Osteoblast (primary cell): Measurements from ENCODE around the gene CEACAM21. TPM values are rescaled to one million over a fixed set of nuclear protein-coding genes. Genes with fewer than 3 reads are reported as not detected.
A peak's percentile ranks its signal among the peaks of the same experiment; 100 is the strongest.

Experiments
- DNase-seq: peaks from one replicate; pipeline ENCODE4 v3.0.0; 2011; ENCODE audit warnings: low spot score, mixed read lengths; ENCODE audit not compliant: insufficient read length; ENCODE audit errors: missing footprints
- H2AFZ ChIP-seq: 2 replicates; pipeline ENCODE4 v1.6.0; 2011; ENCODE audit warnings: mild to moderate bottlenecking, low read length
- H3K27ac ChIP-seq: 2 replicates; pipeline ENCODE4 v1.5.1; 2011; ENCODE audit warnings: mild to moderate bottlenecking, low read depth, low read length, moderate library complexity
- H3K27me3 ChIP-seq: 2 replicates; pipeline ENCODE4 v1.6.0; 2012; ENCODE audit warnings: mild to moderate bottlenecking, control low read depth, inconsistent platforms, low read length, moderate library complexity; ENCODE audit not compliant: insufficient read depth
- H3K36me3 ChIP-seq: 2 replicates; pipeline ENCODE4 v1.5.1; 2011; ENCODE audit warnings: mild to moderate bottlenecking, low read length, control low read depth, moderate library complexity; ENCODE audit not compliant: insufficient read depth
- H3K4me1 ChIP-seq: 2 replicates; pipeline ENCODE4 v1.5.1; 2011; ENCODE audit warnings: mild to moderate bottlenecking, low read length, control low read depth, moderate library complexity; ENCODE audit not compliant: insufficient read depth
- H3K4me2 ChIP-seq: 2 replicates; pipeline ENCODE4 v1.6.0; 2011; ENCODE audit warnings: mild to moderate bottlenecking, low read length; ENCODE audit not compliant: insufficient read depth
- H3K4me3 ChIP-seq: fragments of 200-600 bp; sonication (generic); 3 replicates; pipeline ENCODE4 v1.5.1; 2012; ENCODE audit warnings: mild to moderate bottlenecking, low read length, inconsistent platforms; ENCODE audit not compliant: insufficient read depth
- H3K79me2 ChIP-seq: 2 replicates; pipeline ENCODE4 v1.6.0; 2012; ENCODE audit warnings: mild to moderate bottlenecking, low read length, control low read depth, inconsistent platforms; ENCODE audit not compliant: insufficient read depth
- H3K9me3 ChIP-seq: 2 replicates; pipeline ENCODE4 v1.5.1; 2011; ENCODE audit warnings: low read depth, low read length, control low read depth
- H4K20me1 ChIP-seq: 2 replicates; pipeline ENCODE4 v1.6.0; 2012; ENCODE audit warnings: mild to moderate bottlenecking, low read length, control low read depth; ENCODE audit not compliant: insufficient read depth
- total RNA-seq: library from RNA; depleted of rRNA; stranded (reverse); fragments of >200 nt; gene quantifications from 2 replicates; pipeline ENCODE4 v1.2.3, GENCODE V29; 2012
- TF ChIP-seq, protein P1 (sequence below): IDR thresholded peaks from 2 replicates; pipeline ENCODE4 v1.5.1; 2011; ENCODE audit warnings: mild to moderate bottlenecking, low read depth, low read length, moderate library complexity; ENCODE audit errors: extremely low read depth

Gene CEACAM21
- total RNA-seq, 1 donor = not detected

DNA sequence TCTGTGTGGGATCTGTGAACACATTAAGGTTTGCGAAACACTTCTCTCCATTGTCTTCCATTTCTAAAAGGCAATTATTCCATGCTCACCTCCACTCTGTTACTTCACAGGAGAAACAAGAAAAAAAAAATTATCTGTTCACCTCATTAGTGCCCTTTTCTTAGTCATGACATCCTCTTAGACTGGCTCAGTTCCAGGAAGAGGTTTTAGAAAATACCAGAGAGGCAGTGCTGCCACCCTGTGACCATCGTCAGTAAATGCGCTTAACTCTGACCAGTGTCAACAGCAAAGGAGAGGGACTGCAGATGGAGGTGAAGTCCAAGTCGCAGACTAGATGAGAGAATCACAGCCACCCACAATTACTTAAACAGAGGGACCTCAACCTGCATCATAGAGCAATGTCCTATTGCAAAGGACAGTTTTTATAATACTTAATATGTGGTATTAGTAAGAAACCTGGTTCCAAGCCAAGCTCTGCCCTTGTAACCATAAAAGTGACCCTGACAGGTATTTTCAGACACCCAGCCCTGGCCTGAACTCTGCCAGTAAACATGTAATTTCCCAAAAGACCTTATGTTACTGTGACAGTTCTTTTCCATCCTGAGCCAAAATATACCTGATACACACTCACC lies 19.4 kb downstream of the CEACAM21 start:
- H3K79me2 ChIP-seq = no peaks in the 10 kb centered on the region
- TF ChIP-seq, protein P1, sequence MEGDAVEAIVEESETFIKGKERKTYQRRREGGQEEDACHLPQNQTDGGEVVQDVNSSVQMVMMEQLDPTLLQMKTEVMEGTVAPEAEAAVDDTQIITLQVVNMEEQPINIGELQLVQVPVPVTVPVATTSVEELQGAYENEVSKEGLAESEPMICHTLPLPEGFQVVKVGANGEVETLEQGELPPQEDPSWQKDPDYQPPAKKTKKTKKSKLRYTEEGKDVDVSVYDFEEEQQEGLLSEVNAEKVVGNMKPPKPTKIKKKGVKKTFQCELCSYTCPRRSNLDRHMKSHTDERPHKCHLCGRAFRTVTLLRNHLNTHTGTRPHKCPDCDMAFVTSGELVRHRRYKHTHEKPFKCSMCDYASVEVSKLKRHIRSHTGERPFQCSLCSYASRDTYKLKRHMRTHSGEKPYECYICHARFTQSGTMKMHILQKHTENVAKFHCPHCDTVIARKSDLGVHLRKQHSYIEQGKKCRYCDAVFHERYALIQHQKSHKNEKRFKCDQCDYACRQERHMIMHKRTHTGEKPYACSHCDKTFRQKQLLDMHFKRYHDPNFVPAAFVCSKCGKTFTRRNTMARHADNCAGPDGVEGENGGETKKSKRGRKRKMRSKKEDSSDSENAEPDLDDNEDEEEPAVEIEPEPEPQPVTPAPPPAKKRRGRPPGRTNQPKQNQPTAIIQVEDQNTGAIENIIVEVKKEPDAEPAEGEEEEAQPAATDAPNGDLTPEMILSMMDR = peak; percentile 69

DNA sequence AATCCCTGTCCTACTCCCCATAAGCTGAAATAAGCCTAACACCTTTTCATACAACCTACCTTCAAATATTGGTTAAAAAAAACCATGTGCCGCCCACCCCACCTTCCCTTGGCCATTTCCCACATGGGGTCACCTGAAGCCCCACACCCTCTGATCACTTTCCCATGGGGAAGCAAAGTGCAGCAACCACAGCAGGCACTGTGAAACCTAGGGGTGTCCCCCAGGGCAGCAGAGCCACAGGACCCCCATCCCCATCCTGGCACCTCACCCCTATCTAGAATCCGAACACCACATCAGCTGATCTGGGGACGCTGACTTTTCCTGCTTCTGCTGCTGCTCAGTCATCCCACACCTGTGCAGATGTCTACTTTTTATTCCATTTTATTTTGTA lies 19.9 kb downstream of the CEACAM21 start:
- Histone ChIP-seq H3K79me2 (no peaks in the 10 kb centered on the region), H3K4me1 (no peaks in the 10 kb centered on the region), H3K36me3 (no peaks in the 10 kb centered on the region), H2AFZ (no peak overlapping the region), H3K27me3 (no peaks in the 10 kb centered on the region), H3K9me3 (no peaks in the 10 kb centered on the region), H3K4me2 (no peak overlapping the region), H4K20me1 (no peaks in the 10 kb centered on the region), H3K4me3 (no peak overlapping the region), H3K27ac (no peak overlapping the region)
- no peak for DNase-seq
- TF ChIP-seq, protein P1 = no peak

More for the DNA sequence above, 19.4 kb downstream of the CEACAM21 start:
- H3K9me3 ChIP-seq = no peaks in the 10 kb centered on the region
- H3K4me1 ChIP-seq = no peaks in the 10 kb centered on the region
- no peak overlapping the region for H3K4me3 ChIP-seq
- H2AFZ ChIP-seq = no peak overlapping the region
- no peaks in the 10 kb centered on the region for H4K20me1 ChIP-seq
- H3K36me3 ChIP-seq = no peaks in the 10 kb centered on the region
- peak; percentile 88 for DNase-seq
- no peak overlapping the region for H3K4me2 ChIP-seq
- H3K27ac ChIP-seq = no peak overlapping the region
- H3K27me3 ChIP-seq = no peaks in the 10 kb centered on the region

DNA sequence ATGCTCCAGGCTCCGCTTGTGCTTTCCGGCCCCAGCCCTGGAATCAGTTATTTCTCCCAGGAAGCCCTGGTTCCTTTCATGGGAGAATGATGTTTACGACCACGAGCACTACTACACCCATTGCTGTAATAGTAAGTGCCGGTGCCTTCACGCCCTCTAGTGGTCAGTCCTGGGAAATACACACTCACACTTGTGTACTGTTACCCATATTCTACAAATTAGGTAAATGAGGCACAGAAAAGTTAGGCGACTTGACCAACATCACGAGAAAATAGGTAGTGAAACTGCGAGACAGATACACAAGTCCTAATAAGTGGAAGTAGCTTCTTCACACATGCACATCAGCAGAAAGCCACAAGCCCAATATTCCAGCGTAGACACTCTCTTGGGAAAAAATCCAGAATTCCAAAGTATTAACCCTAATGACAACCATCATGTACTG lies 21.7 kb downstream of the CEACAM21 start:
- Histone ChIP-seq H3K27me3 (no peaks in the 10 kb centered on the region), H3K27ac (no peak overlapping the region), H3K36me3 (no peaks in the 10 kb centered on the region), H3K4me2 (no peak overlapping the region), H4K20me1 (no peaks in the 10 kb centered on the region), H3K4me1 (no peaks in the 10 kb centered on the region), H3K9me3 (no peaks in the 10 kb centered on the region), H3K4me3 (no peak overlapping the region), H3K79me2 (no peaks in the 10 kb centered on the region), H2AFZ (no peak overlapping the region)
- TF ChIP-seq, protein P1 = peak; percentile 98
- peak; percentile 93 for DNase-seq

DNA sequence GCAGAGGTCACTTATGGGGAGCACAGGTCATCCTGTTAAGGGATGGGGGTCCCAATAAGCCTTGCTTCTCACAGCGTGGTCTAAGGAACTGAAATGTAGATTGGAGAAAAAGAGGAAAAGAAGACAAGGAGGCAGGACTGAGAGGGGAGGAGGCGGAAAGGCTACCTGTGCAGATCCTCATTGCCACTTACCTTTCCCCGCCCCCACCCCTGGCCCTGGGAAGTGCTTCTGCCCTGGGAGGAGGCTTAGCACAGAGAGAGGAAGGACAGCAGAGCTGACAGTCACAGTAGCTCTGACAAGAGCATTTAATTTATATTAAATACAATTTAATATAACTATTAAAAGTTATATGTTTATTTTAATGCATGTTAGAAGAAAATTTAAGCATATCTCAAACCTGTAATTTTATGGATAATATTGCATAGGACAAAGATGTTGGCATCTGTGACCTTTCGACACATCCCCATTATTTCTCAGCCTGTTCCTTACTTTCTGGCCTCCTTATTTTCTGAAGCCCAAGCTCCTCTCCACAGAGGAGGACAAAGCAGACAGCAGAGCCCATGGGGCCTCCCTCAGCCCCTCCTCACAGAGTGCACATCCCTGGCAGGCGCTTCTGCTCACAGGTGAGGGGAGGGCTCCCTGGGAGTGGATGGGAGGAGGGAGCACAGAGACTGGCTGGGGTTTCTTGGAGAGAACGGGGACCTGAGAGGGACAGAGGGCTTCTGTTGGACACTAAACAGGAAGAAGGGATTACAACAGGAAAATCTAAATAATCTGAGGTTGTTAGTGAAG lies 23.4 kb downstream of the CEACAM21 start:
- Histone ChIP-seq H3K9me3 (no peaks in the 10 kb centered on the region), H3K27me3 (no peaks in the 10 kb centered on the region), H3K27ac (no peak overlapping the region), H3K36me3 (no peaks in the 10 kb centered on the region), H3K4me2 (no peak overlapping the region), H3K79me2 (no peaks in the 10 kb centered on the region), H4K20me1 (no peaks in the 10 kb centered on the region), H2AFZ (no peak overlapping the region), H3K4me1 (no peaks in the 10 kb centered on the region), H3K4me3 (no peak overlapping the region)
- TF ChIP-seq, protein P1 = no peak
- no peak for DNase-seq
